HEK293T (cell line): ENCODE results near the gene CADM2.

Experiments
- CTCF ChIA-PET: fragments of 350-600 bp; formaldehyde crosslinking; extraction: SDS; loops from one replicate; lab custom pipeline; 2021; ENCODE audit warnings: antibody characterized with exemption, inconsistent platforms; lab: Yijun Ruan, JAX
- POLR2A ChIA-PET: fragments of 350-600 bp; formaldehyde crosslinking; extraction: SDS; loops from one replicate; lab custom pipeline; 2020; ENCODE audit warnings: antibody characterized with exemption, inconsistent platforms; lab: Yijun Ruan, JAX
- DNase-seq: peaks from one replicate; pipeline ENCODE4 v3.0.0; 2012; ENCODE audit warnings: mixed read lengths; ENCODE audit errors: extremely low spot score
- ARNT ChIP-seq: fragments of 450-650 bp; IDR thresholded peaks from 2 replicates; pipeline ENCODE4 v1.6.1; 2017; ENCODE audit warnings: mild to moderate bottlenecking
- BHLHE40 ChIP-seq: fragments of 450-650 bp; IDR thresholded peaks from 2 replicates; pipeline ENCODE4 v1.6.1; 2016; ENCODE audit warnings: mild to moderate bottlenecking, moderate library complexity, borderline replicate concordance
- CTBP1 ChIP-seq: fragments of 450-650 bp; IDR thresholded peaks from 2 replicates; pipeline ENCODE4 v1.6.1; 2016; ENCODE audit warnings: borderline replicate concordance
- ELF4 ChIP-seq: fragments of 450-650 bp; IDR thresholded peaks from 2 replicates; pipeline ENCODE4 v1.6.1; 2017; ENCODE audit warnings: antibody characterized with exemption
- FOXA1 ChIP-seq: fragments of 450-650 bp; IDR thresholded peaks from 2 replicates; pipeline ENCODE4 v1.6.1; 2016; ENCODE audit warnings: mild to moderate bottlenecking
- FOXK2 ChIP-seq: fragments of 450-650 bp; IDR thresholded peaks from 2 replicates; pipeline ENCODE4 v1.6.1; 2016; ENCODE audit warnings: mild to moderate bottlenecking
- FOXM1 ChIP-seq: fragments of 450-650 bp; IDR thresholded peaks from 2 replicates; pipeline ENCODE4 v1.6.1; 2017; ENCODE audit warnings: mild to moderate bottlenecking, borderline replicate concordance
- HDGF ChIP-seq: fragments of 450-650 bp; IDR thresholded peaks from 2 replicates; pipeline ENCODE4 v1.6.1; 2017; ENCODE audit warnings: antibody characterized with exemption, borderline replicate concordance
- L3MBTL2 ChIP-seq: fragments of 450-650 bp; conservative IDR thresholded peaks from 2 replicates; pipeline ENCODE4 v1.6.1; 2016; ENCODE audit warnings: mild to moderate bottlenecking
- LEF1 ChIP-seq: fragments of 450-650 bp; IDR thresholded peaks from 2 replicates; pipeline ENCODE4 v1.6.1; 2017; ENCODE audit warnings: mild to moderate bottlenecking, borderline replicate concordance
- NFRKB ChIP-seq: fragments of 450-650 bp; IDR thresholded peaks from 2 replicates; pipeline ENCODE4 v1.6.1; 2016; ENCODE audit warnings: mild to moderate bottlenecking, moderate library complexity
- PKNOX1 ChIP-seq: fragments of 450-650 bp; IDR thresholded peaks from 2 replicates; pipeline ENCODE4 v1.6.1; 2016
- SP1 ChIP-seq: fragments of 450-650 bp; IDR thresholded peaks from 2 replicates; pipeline ENCODE4 v1.6.1; 2017
- SUZ12 ChIP-seq: fragments of 450-650 bp; IDR thresholded peaks from 2 replicates; pipeline ENCODE4 v1.6.1; 2016; ENCODE audit warnings: mild to moderate bottlenecking
- TARDBP ChIP-seq: fragments of 450-650 bp; IDR thresholded peaks from 2 replicates; pipeline ENCODE4 v1.6.1; 2016
- ZNF384 ChIP-seq: fragments of 450-650 bp; IDR thresholded peaks from 2 replicates; pipeline ENCODE4 v1.6.1; 2016

CADM2 gene

GRCh38 chr3:85516146-85516545, 557.4 kb downstream of the CADM2 start:
- POLR2A ChIA-PET: no interaction called here
- no peak for DNase-seq
- CTCF ChIA-PET: no interaction called here
- no peak for TF ChIP-seq SUZ12
- TF ChIP-seq FOXA1: no peak
- TF ChIP-seq PKNOX1: no peak
- no peak for TF ChIP-seq SP1
- TF ChIP-seq HDGF: no peak
- no peak for TF ChIP-seq ELF4
- no peak for TF ChIP-seq LEF1
- TF ChIP-seq ARNT: no peak
- TF ChIP-seq CTBP1: no peak
- TF ChIP-seq NFRKB: no peak
- TF ChIP-seq ZNF384: no peak
- no peak for TF ChIP-seq FOXM1
- TF ChIP-seq L3MBTL2: no peak
- TF ChIP-seq BHLHE40: no peak
- TF ChIP-seq FOXK2: no peak
- TF ChIP-seq TARDBP: no peak

- CTCF ChIA-PET: no interaction called here
- no peak for DNase-seq
- POLR2A ChIA-PET: no interaction called here
- no peak for TF ChIP-seq TARDBP
- no peak for TF ChIP-seq SUZ12
- no peak for TF ChIP-seq ZNF384
- TF ChIP-seq FOXA1: no peak
- TF ChIP-seq SP1: no peak
- no peak for TF ChIP-seq L3MBTL2
- TF ChIP-seq CTBP1: no peak
- no peak for TF ChIP-seq ARNT
Observed at GRCh38 chr3:85524104-85524503, 565.3 kb downstream of the CADM2 start.

- no peak for DNase-seq
- TF ChIP-seq PKNOX1 (no peak), SP1 (no peak), SUZ12 (no peak), FOXA1 (no peak), ELF4 (no peak), LEF1 (no peak), CTBP1 (no peak), FOXM1 (no peak), TARDBP (no peak), ZNF384 (no peak), BHLHE40 (no peak), ARNT (no peak), HDGF (no peak)
- POLR2A ChIA-PET: no interaction called here
- CTCF ChIA-PET: no interaction called here
Observed at GRCh38 chr3:85525264-85525663, 566.5 kb downstream of the CADM2 start.

- DNase-seq: no peak
- no peak for TF ChIP-seq HDGF
- no peak for TF ChIP-seq ARNT
- TF ChIP-seq BHLHE40: no peak
- no peak for TF ChIP-seq L3MBTL2
- TF ChIP-seq NFRKB: no peak
- no peak for TF ChIP-seq FOXK2
- no peak for TF ChIP-seq ZNF384
- no peak for TF ChIP-seq FOXM1
- TF ChIP-seq SP1: no peak
- TF ChIP-seq ELF4: no peak
- CTCF ChIA-PET: no interaction called here
- POLR2A ChIA-PET: no interaction called here
Observed at GRCh38 chr3:85533586-85533985, 574.8 kb downstream of the CADM2 start.

- no peak for DNase-seq
- TF ChIP-seq LEF1 (no peak), SP1 (no peak), NFRKB (no peak), FOXA1 (no peak), TARDBP (no peak), PKNOX1 (no peak), BHLHE40 (no peak), CTBP1 (no peak), ZNF384 (no peak)
- POLR2A ChIA-PET: no interaction called here
- CTCF ChIA-PET: no interaction called here
Observed at GRCh38 chr3:85535517-85535916, 576.7 kb downstream of the CADM2 start.

GRCh38 chr3:85539232-85539631, 580.4 kb downstream of the CADM2 start:
- DNase-seq: no peak
- TF ChIP-seq LEF1 (no peak), ZNF384 (no peak), ELF4 (no peak), SUZ12 (no peak), TARDBP (no peak), PKNOX1 (no peak), L3MBTL2 (no peak), BHLHE40 (no peak), NFRKB (no peak), ARNT (no peak), CTBP1 (no peak), FOXA1 (no peak), HDGF (no peak), FOXM1 (no peak), SP1 (no peak)
- POLR2A ChIA-PET: no interaction called here
- CTCF ChIA-PET: no interaction called here
